Measurements from ENCODE around the gene TXNDC5.

TXNDC5 gene

GRCh38 chr6:7921046-7921445, 10.5 kb upstream of the TXNDC5 start:
- ATAC-seq: no peak
- Mint-ChIP-seq H3K4me1 (peaks cover 19% of the 10 kb centered on the region), H3K9me3 (peaks cover 5% of the 10 kb centered on the region), H3K36me3 (peaks cover 4% of the 10 kb centered on the region), H3K27ac (no peak overlapping the region), H3K27me3 (no peaks in the 10 kb centered on the region), H3K4me3 (no peak overlapping the region)

GRCh38 chr6:7920425-7920824, 9.8 kb upstream of the TXNDC5 start:
- Mint-ChIP-seq H3K36me3 (peaks cover 3% of the 10 kb centered on the region), H3K4me3 (no peak overlapping the region), H3K27me3 (no peaks in the 10 kb centered on the region), H3K9me3 (peaks cover 3% of the 10 kb centered on the region), H3K27ac (no peak overlapping the region), H3K4me1 (peaks cover 19% of the 10 kb centered on the region)
- ATAC-seq: no peak

GRCh38 chr6:7919871-7920270, 9.3 kb upstream of the TXNDC5 start:
- no peaks in the 10 kb centered on the region for H3K27me3 Mint-ChIP-seq
- no peak overlapping the region for H3K4me3 Mint-ChIP-seq
- ATAC-seq: no peak
- no peaks in the 10 kb centered on the region for H3K9me3 Mint-ChIP-seq
- no peaks in the 10 kb centered on the region for H3K36me3 Mint-ChIP-seq
- peaks cover 19% of the 10 kb centered on the region for H3K4me1 Mint-ChIP-seq
- no peak overlapping the region for H3K27ac Mint-ChIP-seq

GRCh38 chr6:7918403-7918802, 7.8 kb upstream of the TXNDC5 start:
- H3K4me3 Mint-ChIP-seq: no peak overlapping the region
- no peaks in the 10 kb centered on the region for H3K9me3 Mint-ChIP-seq
- H3K27ac Mint-ChIP-seq: peak overlapping the region; percentile 72
- H3K4me1 Mint-ChIP-seq: peaks cover 19% of the 10 kb centered on the region
- no peaks in the 10 kb centered on the region for H3K36me3 Mint-ChIP-seq
- no peak for ATAC-seq
- H3K27me3 Mint-ChIP-seq: no peaks in the 10 kb centered on the region

GRCh38 chr6:7917729-7918128, 7.1 kb upstream of the TXNDC5 start:
- peak overlapping the region; percentile 72 for H3K27ac Mint-ChIP-seq
- no peak for ATAC-seq
- no peaks in the 10 kb centered on the region for H3K9me3 Mint-ChIP-seq
- no peaks in the 10 kb centered on the region for H3K27me3 Mint-ChIP-seq
- H3K4me1 Mint-ChIP-seq: peaks cover 19% of the 10 kb centered on the region
- no peak overlapping the region for H3K4me3 Mint-ChIP-seq
- H3K36me3 Mint-ChIP-seq: no peaks in the 10 kb centered on the region

- peak overlapping the region; percentile 72 for H3K27ac Mint-ChIP-seq
- no peaks in the 10 kb centered on the region for H3K36me3 Mint-ChIP-seq
- peak overlapping the region; percentile 11 for H3K4me3 Mint-ChIP-seq
- peaks cover 19% of the 10 kb centered on the region for H3K4me1 Mint-ChIP-seq
- no peaks in the 10 kb centered on the region for H3K27me3 Mint-ChIP-seq
- peak; percentile 90 for ATAC-seq
- H3K9me3 Mint-ChIP-seq: no peaks in the 10 kb centered on the region
These were observed 6.4 kb upstream of the TXNDC5 start for GRCh38 chr6:7916959-7917358.

- Mint-ChIP-seq H3K36me3 (no peaks in the 10 kb centered on the region), H3K27me3 (no peaks in the 10 kb centered on the region), H3K4me3 (no peak overlapping the region), H3K9me3 (no peaks in the 10 kb centered on the region), H3K4me1 (peaks cover 25% of the 10 kb centered on the region), H3K27ac (no peak overlapping the region)
- ATAC-seq: peak; percentile 50
These were observed 4.6 kb upstream of the TXNDC5 start for GRCh38 chr6:7914991-7915789.

GRCh38 chr6:7914311-7914710, 3.7 kb upstream of the TXNDC5 start:
- Mint-ChIP-seq H3K27ac (no peak overlapping the region), H3K4me3 (no peak overlapping the region), H3K36me3 (no peaks in the 10 kb centered on the region), H3K27me3 (no peaks in the 10 kb centered on the region), H3K9me3 (no peaks in the 10 kb centered on the region), H3K4me1 (peaks cover 29% of the 10 kb centered on the region)
- ATAC-seq: no peak

- Mint-ChIP-seq H3K9me3 (no peaks in the 10 kb centered on the region), H3K27ac (no peak overlapping the region), H3K4me1 (peaks cover 29% of the 10 kb centered on the region), H3K27me3 (no peaks in the 10 kb centered on the region), H3K4me3 (no peak overlapping the region), H3K36me3 (no peaks in the 10 kb centered on the region)
- no peak for ATAC-seq
These were observed 2.3 kb upstream of the TXNDC5 start for GRCh38 chr6:7912736-7913517.

GRCh38 chr6:7912024-7912423, 1.4 kb upstream of the TXNDC5 start:
- Mint-ChIP-seq H3K27ac (no peak overlapping the region), H3K27me3 (no peaks in the 10 kb centered on the region), H3K9me3 (no peaks in the 10 kb centered on the region), H3K4me3 (no peak overlapping the region), H3K4me1 (peaks cover 26% of the 10 kb centered on the region), H3K36me3 (no peaks in the 10 kb centered on the region)
- ATAC-seq: no peak

GRCh38 chr6:7911345-7911725, 747 bp upstream of the TXNDC5 start:
- H3K27ac Mint-ChIP-seq: no peak overlapping the region
- peaks cover 26% of the 10 kb centered on the region for H3K4me1 Mint-ChIP-seq
- no peaks in the 10 kb centered on the region for H3K36me3 Mint-ChIP-seq
- H3K27me3 Mint-ChIP-seq: no peaks in the 10 kb centered on the region
- ATAC-seq: no peak
- H3K4me3 Mint-ChIP-seq: no peak overlapping the region
- no peaks in the 10 kb centered on the region for H3K9me3 Mint-ChIP-seq

- H3K4me1 Mint-ChIP-seq: peaks cover 28% of the 10 kb centered on the region
- H3K27me3 Mint-ChIP-seq: no peaks in the 10 kb centered on the region
- peak; percentile 66 for ATAC-seq
- peak overlapping the region; percentile 32 for H3K4me3 Mint-ChIP-seq
- peaks cover 1% of the 10 kb centered on the region for H3K36me3 Mint-ChIP-seq
- H3K9me3 Mint-ChIP-seq: no peaks in the 10 kb centered on the region
- no peak overlapping the region for H3K27ac Mint-ChIP-seq
These were observed 312 bp downstream of the TXNDC5 start for GRCh38 chr6:7910298-7910653.

GRCh38 chr6:7909323-7910276, 988 bp downstream of the TXNDC5 start:
- no peaks in the 10 kb centered on the region for H3K9me3 Mint-ChIP-seq
- peak overlapping the region; percentile 71 for H3K27ac Mint-ChIP-seq
- no peaks in the 10 kb centered on the region for H3K27me3 Mint-ChIP-seq
- H3K36me3 Mint-ChIP-seq: peaks cover 8% of the 10 kb centered on the region
- H3K4me3 Mint-ChIP-seq: peak overlapping the region; percentile 84
- peak; percentile 71 for ATAC-seq
- peaks cover 35% of the 10 kb centered on the region for H3K4me1 Mint-ChIP-seq

GRCh38 chr6:7907159-7907558, 3.4 kb downstream of the TXNDC5 start:
- H3K4me1 Mint-ChIP-seq: peaks cover 38% of the 10 kb centered on the region
- H3K27me3 Mint-ChIP-seq: no peaks in the 10 kb centered on the region
- ATAC-seq: no peak
- H3K9me3 Mint-ChIP-seq: no peaks in the 10 kb centered on the region
- no peak overlapping the region for H3K4me3 Mint-ChIP-seq
- no peak overlapping the region for H3K27ac Mint-ChIP-seq
- H3K36me3 Mint-ChIP-seq: peaks cover 25% of the 10 kb centered on the region

GRCh38 chr6:7906741-7907140, 3.8 kb downstream of the TXNDC5 start:
- Mint-ChIP-seq H3K4me3 (no peak overlapping the region), H3K36me3 (peaks cover 29% of the 10 kb centered on the region), H3K9me3 (no peaks in the 10 kb centered on the region), H3K27ac (no peak overlapping the region), H3K27me3 (no peaks in the 10 kb centered on the region), H3K4me1 (peaks cover 38% of the 10 kb centered on the region)
- no peak for ATAC-seq

Data from stimulated activated memory B cell treated with anti-CD40 and anti-IgM and Interleukin-4, amounts not matched to agents 10 μg/mL and 1 μg/mL and 100 μg/mL, for 72 hours (primary cell).